DMS153 (cell line): Measurements from ENCODE around the gene GOLT1A.

Experiments
- DNase-seq: peaks from one replicate; lab custom pipeline; 2025; lab: John Stamatoyannopoulos, UW

GOLT1A gene

DNA sequence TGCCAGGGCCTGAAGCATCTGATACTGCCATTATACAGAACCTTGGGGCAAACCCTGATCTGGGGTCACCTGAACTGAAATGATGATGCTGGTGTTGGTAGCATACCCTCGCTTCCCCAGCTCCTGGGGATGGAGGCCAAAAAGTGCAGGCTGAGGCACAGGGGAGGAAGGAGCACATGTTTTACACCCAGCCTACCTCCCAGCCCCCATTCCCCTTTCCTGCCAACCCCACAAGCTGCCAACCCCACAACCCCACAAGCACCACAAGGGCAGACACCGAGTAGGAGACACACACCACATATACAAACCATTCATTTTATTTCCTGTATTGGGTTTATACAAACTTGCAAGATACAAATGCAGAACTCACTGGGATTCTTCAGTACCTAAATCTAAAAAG lies 4.8 kb upstream of the GOLT1A start:
- DNase-seq = no peak

DNA sequence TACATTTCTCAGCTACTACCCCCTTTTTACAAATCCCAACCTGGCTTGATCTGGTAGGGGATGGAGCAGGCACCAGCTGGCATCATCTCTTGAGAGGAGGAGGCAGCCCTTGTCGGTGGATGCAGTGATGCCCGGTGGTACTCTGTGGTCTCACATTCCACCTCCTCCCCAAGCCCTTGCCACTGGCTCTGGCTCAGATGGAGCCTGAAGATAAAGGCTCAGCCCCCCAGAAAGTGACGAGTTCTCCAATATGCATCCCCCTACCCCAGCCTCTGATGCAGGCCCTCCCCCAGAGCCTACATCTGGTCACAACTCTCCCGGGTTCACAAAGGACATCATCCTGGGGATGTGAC lies 3.8 kb upstream of the GOLT1A start:
- DNase-seq = no peak

DNA sequence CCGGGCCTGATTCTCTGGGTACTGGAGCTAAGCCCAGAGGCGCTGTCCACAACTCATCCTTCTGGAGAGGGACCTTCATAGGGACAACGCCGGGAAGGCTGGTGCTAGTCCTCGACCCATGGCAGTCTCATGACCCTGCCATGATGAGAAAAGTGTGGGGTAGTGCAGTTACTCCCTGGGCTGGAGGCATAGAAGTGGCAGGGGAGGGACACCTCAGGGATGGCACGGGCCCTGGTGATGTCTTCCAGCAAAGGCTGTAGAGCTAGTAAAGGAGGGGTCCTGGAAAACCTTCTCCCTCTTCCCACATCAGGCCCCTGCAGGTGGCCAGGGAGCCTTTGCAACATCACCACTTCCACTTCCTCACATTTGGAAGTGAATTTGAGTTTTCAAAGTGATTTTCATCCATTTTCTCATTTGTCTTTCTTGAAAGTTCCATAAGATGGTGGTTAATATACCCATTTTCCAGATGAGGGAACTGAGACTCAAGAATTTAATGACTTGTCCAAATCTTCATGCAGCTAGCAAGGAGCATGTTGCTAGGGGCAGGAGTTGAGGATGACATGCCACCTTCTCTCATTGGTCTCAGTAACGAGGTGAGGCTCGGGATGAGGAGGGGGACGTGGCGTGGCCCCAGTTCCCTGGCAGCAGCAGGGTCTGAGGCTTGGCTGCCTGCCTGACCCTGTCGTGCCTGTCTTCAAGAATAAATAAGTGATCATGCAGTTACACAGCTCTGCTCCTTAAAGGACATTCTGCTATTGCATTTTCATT lies 3.3 kb upstream of the GOLT1A start:
- DNase-seq = no peak

DNA sequence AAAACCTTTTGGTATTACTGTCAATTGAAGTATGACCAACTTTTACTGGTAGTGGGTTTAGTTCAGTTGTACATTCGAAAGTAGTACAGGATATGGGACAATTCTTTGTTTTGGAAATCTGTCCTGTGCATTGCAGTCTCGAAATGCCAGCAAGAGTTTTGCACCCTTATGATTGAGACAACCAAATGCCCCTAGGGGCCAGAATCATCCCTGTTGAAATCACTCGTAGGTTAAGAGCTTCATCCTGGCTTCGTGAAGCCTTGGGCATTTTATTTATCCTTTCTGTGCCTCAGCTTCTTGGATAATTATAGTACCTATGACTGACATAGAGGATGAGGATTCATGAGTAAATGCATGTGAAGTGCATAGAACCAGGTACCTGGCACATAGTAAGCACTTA lies 2.4 kb upstream of the GOLT1A start:
- DNase-seq = no peak

DNA sequence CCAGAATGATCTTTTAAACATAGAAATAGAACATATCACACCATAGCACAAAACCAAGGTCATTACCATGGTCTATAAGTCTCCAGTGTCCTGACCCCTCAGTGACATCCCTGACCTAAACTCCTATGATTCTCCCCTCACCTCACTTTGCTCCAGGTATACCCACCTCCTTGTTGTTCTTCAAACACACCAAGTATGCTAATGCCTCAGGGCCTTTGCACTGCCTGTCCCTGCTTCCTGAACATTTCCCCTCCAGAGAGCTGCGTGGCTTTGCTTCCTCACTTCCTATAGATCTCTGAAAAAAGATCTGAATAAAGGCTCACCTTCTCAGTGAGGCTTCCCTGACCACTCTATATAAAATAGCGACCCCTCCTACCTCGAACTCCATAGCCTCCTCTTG lies 1.1 kb downstream of the GOLT1A start:
- no peak for DNase-seq

DNA sequence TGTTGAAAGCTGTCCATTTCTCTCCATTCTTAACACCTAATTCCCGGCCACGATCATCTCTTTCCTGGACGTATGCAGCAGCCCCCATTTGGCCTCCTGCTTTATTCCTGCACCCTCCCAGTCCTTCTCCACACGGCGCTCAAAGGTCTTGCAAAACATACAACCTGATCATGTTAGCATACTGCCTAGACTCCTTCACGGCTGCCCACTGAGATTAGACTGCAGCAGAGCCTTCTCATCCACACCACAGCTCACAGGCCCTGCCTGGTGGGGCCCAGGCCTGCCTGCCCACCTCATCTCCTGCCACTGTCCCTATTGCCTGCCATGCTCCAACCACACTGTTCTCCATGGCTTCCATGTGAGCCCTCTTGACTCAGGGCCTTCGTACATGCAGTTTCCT lies 2.7 kb downstream of the GOLT1A start:
- no peak for DNase-seq

DNA sequence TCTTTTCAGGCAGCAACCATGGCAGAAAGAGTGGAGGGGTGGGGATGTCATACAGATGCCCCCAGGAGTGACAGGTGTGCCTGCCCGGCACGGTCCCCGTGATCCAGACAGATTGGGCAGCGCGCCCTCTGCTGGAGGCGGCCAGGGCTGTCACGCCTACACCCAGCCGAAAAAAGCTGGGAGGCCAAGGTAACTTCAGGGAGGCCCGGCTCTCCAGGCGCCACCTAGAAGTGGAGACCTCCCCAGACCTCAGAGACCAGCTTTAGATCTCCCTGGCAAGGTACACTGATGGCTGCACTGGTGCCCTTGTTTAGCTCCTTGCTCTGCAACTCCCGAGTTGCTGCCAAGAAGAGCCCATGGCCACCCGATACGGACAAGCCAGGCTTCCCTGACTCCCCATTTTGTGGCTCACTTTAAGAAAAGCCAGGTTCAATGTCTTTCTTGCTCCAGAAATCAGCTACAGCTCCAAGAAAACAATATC lies 6.6 kb downstream of the GOLT1A start:
- no peak for DNase-seq

DNA sequence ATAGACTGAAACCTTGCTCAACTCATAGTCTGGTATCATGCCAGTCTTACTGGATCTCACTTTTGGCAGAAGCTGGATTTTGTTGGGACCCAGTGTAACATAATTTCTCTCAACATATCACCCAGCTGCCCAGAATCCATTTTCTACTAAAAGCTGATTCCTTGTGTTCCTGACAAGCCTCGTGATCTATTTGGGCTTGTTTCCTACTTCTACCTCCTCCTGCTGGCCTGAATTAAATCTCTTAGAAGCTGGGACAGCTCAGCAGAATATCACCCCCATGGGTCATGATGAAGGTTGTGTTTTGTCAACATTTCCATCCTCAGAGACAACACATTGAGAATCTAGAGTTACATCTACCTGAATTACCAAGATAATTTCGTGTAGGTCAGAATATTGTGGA lies 7.7 kb downstream of the GOLT1A start:
- no peak for DNase-seq

DNA sequence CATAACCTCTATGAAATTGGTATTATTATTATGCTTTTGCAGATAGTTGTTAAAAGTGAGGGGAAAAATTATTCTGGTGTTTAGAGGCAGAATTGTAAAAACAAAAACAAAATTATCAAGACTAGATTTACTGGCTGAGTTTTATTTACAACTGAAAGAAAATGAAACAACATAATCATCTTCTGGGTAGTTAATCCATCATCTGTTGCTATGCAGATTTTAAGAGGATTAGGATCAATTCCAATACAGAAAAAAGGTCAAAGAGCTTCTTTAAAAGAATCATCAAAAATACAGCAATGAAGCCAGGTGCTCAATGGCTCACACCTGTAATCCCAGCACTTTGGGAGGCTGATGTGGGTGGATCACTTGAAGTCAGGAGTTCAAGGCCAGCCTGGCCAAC lies 8.3 kb downstream of the GOLT1A start:
- no peak for DNase-seq

DNA sequence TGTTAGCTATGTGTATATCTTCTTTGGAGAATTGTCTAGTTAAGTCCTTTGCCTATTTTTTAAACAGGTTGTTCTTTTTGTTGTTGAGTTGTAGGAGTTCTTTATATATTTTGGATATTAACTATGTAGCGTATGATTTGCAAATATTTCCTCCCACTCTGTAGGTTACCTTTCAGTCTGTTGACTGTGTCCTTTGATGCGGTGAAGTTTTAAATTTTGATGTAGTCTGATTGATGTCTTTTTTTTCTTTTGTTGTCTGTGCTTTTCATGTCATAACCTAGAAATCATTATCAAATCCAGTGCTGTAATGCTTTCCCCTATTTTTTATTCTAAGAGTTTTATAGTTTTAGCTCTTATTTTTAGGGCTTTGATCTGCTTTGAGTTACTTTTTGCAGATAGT lies 8.8 kb downstream of the GOLT1A start:
- DNase-seq = no peak

DNA sequence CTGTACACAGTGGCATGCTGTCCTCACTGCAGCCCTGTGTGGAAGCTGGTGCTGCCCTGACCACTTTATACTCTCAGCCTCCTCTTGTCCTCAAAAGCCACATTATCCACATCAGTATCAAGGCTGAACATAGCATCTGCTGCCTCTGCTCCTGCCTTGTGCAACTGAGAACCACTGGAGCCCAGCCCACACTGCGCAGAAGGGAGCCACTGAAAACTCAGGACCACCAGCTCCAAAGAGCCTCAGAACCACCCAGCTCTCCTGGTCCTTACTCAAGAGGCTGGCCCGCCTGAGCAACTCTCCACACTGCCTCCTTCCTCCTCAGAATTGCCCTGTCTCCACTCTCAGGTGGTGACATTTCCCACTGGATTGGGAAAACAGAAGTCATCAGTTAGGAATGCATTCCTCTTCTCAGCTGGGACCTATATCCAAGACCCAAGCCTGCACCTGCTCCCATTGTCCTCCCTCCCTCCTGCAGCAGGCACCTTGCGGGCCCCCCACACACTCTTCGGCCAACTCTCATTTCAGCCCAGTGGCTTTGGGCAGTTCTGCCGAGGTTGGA lies 10.5 kb downstream of the GOLT1A start:
- DNase-seq = no peak

DNA sequence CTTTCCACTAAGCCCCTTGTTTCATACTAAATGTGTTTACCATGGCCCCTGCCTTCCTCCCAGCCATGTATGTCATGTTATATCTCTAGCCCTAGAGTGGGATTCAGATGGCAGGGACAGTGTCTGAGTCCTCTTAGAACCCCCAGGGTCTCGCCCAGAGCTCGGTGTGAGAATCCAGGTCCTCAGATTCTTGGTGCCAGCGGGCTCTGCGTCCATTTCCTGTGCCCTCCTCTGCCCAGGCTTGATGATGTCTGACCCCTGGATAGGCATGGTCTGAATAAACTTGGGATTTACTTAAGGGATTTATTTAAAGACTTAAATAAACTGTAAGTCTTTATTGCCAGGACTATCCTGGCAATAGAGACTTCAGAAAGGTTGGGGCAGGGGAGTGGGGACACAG lies 11.3 kb downstream of the GOLT1A start:
- DNase-seq = no peak

DNA sequence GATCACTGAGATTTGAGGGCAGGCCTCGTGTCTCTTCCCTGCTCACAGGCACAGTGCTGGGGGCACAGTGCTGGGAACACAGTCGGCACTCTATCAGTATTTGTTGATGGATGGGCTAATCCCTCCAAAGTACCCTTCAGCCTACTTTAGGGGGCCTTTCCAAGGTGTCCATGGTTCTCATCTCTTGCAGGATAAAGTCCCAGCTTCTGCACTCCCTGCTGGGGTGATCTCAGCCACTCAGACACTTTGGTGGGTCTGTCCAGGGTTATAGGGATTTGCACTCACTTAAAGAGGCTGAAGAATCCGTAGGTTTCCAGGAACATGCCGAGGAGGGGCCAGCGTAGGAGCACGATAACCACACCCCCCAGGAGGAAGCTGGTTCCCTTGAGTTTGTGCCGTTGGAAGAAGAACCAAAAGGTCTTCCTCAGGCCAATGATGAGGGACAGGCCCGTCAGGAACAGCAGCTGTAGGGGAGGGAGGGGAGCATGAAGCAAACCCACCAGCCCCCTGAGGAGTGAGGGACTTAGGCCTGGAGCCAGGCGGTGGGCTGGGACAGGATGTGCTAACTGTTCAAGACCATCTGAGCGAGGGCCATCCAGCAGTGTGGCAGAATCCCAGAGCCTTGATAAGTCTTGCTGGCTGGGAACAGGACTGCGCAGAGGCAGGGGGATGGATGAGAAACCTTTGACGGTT lies 12.3 kb downstream of the GOLT1A start:
- no peak for DNase-seq

DNA sequence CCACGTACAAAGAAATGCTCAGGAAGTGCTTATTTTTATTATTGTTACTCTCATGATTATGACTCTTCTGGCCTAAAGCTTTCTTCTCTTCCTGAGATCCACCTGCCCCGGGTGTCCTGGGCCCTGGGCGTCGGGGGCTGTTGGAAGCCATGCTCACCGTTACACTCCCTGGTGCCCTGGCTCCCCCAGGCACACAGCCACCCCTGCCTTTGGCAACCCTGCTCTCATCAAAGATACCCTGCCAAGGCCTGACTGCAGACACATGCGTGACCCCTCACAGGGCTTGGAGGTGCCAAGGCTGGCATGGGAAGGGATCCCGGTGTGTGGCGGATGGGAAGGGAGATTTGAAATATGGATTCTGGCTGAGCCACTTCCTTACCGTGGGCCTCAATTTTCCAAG lies 14.2 kb downstream of the GOLT1A start:
- DNase-seq = no peak

DNA sequence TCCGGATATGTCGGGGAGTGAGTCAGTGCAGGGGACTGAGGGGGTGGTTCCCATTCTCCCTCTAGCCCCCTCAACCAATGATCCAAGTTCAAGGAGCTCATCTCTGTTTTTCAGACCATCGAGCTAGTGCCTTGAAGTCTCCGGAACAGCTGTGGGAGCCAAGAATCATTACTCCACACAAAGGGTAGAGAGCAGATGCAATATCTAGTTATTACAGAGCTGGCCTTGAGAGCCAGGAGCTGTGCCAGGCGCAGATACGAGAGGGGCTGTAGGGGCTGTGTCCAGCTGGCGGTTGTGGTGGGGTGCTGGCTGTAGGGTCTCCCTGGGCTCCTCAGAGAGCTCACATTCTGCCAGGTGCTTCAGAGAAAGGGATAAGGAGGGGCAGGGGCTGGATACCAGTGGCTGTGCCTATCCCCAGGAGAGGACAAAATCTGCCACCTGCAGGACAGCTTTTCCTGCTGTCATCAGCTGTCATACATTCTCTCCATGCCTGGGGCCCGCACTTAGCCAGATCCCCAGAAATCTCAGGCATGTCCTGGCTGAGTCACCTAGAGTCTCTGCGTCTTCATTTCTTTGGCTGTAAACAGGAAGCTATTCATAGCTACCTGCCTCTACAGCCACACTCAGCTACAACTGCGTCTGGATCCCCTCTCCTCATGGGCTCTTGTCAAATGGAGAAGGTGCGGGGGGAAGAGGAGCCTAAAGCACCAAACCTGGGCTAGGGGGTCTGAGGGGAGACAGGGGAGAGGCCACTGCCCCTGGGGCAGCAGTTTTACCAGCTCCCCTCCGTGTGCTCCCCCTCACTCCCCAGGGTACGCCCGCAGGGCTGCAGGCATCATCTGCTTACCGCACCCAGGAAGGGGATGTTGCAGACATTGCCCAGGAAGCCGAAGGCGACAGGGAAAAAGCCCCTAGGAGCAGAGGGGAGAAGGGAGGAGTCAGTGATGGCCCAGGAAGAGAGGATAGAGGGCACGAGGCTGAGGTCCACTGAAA lies 15.1 kb downstream of the GOLT1A start:
- no peak for DNase-seq

DNA sequence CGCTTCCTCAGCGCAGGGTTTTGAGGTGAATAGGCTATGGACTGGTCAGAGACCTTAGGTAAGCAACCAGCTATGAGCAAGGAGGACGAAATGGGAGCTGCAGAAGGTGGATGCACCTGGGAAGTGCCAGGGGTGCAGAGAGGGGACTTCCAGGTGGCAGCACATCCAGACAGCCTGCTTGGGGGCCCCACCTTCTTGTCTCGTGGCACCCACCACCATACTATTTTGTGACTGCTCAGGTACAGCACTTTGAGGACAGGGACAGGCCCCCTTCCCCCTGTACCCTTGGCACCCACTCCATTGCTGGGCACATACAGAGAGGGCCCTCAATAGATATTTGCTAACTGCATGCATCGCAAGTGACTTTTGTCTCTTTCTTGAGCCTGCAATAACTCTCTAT lies 16.7 kb downstream of the GOLT1A start:
- no peak for DNase-seq

DNA sequence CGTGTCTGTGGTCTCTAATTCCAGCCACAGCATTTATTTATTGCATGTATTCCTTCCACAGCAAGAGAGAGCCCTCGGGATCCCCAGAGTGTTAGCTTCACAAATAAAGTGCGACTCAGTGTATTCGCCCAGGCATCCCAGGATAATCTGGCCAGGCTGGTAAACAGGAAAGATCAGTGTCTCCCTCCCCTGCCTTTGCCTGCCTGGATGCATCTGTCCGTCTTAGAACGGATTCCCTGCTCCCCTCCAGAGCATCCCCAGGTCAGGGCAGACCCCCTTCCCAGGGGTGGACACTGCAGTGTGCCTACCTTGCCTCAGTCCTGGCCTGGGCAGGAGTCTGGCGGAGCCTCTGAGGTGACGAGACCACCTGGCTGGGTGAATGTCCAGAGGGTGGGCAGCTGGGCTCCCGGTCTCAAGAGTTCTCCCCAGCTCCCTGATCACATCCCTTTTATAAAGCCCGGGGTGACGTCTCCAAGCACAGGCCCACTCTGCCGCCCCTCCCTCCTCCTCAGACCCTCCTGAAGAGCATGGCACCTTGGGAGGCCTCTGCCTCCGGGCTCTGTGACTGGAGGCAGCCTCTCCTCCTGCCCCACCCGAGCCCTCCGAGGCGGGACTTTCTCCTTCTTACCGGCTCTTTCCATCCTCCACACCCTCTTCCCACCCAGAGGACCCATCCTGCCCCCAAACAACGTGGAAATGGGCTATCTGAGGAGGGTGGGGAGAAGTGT lies 17.6 kb downstream of the GOLT1A start, which contains the start of gene KISS1:
TSS of gene KISS1 (minus strand) at position 424 of the 728 bp plus-strand sequence. CDS start 3,615 bp downstream, outside the sequence.
- no peak for DNase-seq

DNA sequence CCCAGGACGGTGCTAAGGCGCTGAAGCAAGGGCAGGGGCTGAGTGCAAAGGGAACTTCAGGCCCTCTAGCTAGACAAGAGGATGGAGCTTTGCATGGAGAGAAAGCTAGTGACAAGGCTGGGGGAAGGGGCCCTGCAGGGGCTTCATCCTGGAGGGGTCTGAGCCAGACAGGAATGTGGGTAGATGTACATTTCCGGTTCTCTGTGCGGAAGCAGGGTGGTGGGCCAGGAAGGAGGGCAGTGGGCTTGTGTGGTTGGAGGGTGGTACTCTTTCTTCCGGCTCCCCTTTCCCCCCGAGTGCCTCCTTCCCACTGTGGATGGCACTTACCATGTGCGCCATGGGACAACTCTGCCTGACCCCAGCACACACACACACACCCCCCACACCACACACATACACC lies 19.0 kb downstream of the GOLT1A start:
- DNase-seq = no peak

DNA sequence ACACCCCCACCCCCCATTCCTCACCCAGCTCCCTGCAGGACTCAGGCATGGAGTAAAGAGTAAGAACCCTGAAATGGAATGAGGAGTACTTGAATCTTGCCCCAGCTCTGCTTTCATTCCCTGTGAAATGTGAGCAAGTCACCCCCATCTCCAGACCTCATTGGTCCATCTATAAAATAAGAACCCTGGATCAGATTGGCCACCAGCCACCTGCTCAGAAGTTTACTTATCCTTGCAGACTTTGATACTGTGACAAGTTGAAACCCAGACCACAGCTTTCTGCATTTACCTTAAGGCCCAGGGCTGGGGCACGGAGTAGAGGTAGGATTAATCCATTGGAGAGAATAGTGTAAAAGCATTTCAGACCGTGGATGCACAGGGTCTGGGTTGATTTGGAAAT lies 19.7 kb downstream of the GOLT1A start:
- no peak for DNase-seq

DNA sequence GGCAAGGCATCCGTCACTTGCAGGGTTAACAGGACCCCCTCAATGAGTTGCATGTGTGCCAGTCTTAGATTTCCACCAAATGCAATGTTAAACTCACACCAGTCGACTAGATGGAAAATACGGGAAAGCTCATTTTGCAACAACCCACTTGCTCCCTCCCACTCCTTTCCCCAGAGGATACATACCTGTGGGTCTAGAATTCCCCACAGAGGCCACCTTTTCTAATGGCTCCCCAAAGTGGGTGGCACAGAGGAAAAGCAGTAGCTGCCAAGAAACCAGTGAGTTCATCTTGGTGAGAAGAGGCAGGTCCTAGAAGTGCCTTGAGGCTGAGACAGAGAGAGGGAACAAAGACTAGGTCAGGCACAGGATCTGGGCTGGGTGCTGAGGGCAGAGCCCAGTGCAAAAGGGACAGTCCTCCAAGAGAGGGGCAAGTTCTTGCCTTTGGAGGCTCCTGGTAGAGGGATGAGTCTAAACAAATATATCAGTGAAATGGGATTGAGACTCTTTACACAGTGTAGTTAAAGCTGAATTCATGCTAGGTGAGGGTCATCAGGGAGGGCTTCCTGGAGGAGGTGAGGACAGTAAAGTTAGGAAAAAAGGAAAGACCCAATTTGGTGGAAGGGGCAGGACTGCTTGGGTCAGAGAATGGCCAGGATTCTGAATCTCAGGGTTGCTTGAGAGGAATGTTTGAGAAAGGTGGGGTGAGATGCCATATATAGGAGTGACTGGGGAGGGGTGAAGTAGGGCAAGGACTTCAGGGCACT lies 21.0 kb downstream of the GOLT1A start:
- no peak for DNase-seq

DNA sequence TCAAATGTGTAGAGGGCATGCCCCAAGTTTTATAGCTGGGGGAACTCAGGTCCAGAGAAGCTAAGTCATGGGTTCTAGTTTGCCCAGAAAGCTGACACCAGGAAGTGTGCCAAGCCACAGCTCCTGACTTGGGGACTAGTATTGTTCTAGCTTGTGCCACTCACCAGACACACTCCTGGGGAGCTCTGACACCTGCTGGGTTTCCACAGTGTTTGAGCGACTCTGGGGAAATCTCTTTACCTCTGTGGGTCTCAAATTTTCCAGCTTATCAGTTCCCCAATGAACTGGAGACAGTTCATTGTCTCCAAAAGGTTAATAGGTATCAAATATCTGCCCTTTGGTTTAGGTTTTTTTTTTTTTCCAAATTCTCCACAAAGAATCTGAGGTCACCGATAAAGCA lies 21.7 kb downstream of the GOLT1A start:
- DNase-seq = no peak
